ENCODE data around the gene GPS1. TPM values are rescaled to one million over a fixed set of nuclear protein-coding genes. Genes with fewer than 3 reads are reported as not detected.

GPS1 gene
- total and polyA plus RNA-seq, 4 experiments from 2014 or later: 85.1 to 148 (median 114) TPM

DNA sequence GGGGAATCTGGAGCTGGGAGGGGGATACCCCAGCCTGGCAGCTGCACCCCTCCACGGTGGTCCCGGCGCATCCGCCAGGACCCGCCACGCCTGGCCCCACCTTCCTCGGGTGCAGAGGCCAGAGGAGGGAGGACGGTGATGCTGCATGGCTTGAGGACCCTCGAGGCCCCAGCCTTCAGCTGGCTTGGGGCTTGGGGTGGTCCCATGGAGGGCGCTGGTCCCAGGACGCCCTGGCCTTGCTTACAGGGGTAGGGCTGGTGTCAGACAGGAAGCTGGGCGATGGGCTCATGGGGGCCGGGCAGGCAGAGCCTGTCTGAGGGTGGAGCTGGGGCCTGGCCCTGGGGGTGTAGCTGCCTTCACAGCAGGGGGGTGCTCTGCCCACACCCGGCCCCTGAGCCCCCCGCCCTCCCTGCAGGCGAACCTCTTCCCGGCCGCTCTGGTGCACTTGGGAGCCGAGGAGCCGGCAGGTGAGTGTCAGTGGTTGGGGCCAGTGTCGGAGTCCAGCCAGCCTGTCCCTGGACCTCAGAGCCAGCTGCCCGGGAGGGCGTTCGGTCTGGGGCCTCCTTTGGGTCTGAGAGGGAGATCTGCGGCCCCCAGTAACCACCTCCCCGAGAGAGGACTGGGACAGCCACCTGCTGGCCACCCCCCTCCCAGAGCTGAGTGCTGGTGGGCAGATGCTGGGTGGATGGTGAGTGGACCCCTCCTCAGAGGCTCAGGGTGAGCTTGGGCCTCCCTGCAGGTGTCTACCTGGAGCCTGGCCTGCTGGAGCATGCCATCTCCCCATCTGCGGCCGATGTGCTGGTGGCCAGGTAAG lies 35.4 kb upstream of the GPS1 start:
- Mint-ChIP-seq H3K4me1 (peaks cover 0 to 9% (median 5%) of the 10 kb centered on the region in 4 donors), H3K27ac (no peak overlapping the region), H3K36me3 (peaks cover 0 to 3% of the 10 kb centered on the region in 2 donors), H3K27me3 (no peaks in the 10 kb centered on the region), H3K9me3 (no peaks in the 10 kb centered on the region), H3K4me3 (no peak overlapping the region)
- no peak overlapping the region for H3K27ac ChIP-seq (ENCODE audit: low read depth, low read length)
- ChIA-PET CTCF (ENCODE audit: partially characterized antibody) (interaction anchor here (1.6 kb wide), 2 partner anchors 21 to 57 kb away, joined by 3 to 6 read pairs; partner anchors contain the start of gene DCXR), POLR2A (ENCODE audit: partially characterized antibody) (no interaction called here)
- no peaks in the 10 kb centered on the region for H3K9me3 ChIP-seq (ENCODE audit: control insufficient read depth in 1 of 2, low read length in 2 of 2)
- no peaks in the 10 kb centered on the region for H3K27me3 ChIP-seq (ENCODE audit: insufficient read depth, low read length)
- DNase-seq: no peak
- no peaks in the 10 kb centered on the region for H3K36me3 ChIP-seq (ENCODE audit: insufficient read depth, low read length)
- H3K4me1 ChIP-seq (ENCODE audit: insufficient read depth, low read length): peaks cover 8% of the 10 kb centered on the region
- intact Hi-C loops (cut with micrococcal nuclease): no loop called here
- H3K4me3 ChIP-seq (ENCODE audit: low read length in 2 of 2): no peak overlapping the region

DNA sequence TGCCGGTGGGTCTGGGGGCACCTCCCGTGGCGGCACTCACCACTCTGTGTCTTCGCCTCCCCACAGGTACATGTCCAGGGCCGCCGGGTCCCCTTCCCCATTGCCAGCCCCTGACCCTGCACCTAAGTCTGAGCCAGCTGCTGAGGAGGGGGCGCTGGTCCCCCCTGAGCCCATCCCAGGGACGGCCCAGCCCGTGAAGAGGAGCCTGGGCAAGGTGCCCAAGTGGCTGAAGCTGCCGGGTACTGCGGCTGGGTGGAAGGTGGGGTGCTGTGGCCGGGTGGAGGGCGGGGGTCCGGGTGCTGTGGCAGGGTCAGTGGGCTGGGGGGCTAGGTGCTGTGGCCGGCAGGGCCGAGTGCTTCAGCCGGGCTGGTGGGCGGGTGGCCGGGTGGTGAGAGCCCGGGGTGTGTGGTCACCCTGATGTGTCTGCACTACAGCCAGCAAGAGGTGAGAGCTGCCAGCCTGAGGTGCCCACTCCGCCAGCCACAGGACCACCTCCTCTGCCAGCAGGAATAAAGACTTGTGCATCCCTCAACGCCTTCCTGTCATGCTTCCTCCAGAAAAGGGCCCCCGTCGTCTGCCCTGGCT lies 34.7 kb upstream of the GPS1 start:
- H3K27ac ChIP-seq (ENCODE audit: low read depth, low read length): no peak overlapping the region
- DNase-seq: no peak
- H3K27ac Mint-ChIP-seq: no peak overlapping the region
- intact Hi-C loops (cut with micrococcal nuclease): no loop called here
- H3K27me3 Mint-ChIP-seq: no peaks in the 10 kb centered on the region
- peaks cover 3 to 16% (median 11%) of the 10 kb centered on the region in 4 donors for H3K4me1 Mint-ChIP-seq
- POLR2A ChIA-PET (ENCODE audit: partially characterized antibody): interaction anchor here (0.6 to 1.2 kb wide), 2 partner anchors 20 to 57 kb away, joined by 3 to 4 read pairs; no protein-coding TSS in a partner anchor
- no peaks in the 10 kb centered on the region for H3K9me3 ChIP-seq (ENCODE audit: control insufficient read depth in 1 of 2, low read length in 2 of 2)
- CTCF ChIA-PET (ENCODE audit: partially characterized antibody): interaction anchor here (1.4 to 7.5 kb wide), 3 partner anchors 14 to 57 kb away, joined by 3 to 81 read pairs (median 3); partner anchors contain the start of genes DCXR and NOTUM
- H3K36me3 Mint-ChIP-seq: peaks cover 0 to 3% of the 10 kb centered on the region in 2 donors
- H3K4me3 Mint-ChIP-seq: no peak overlapping the region
- no peaks in the 10 kb centered on the region for H3K27me3 ChIP-seq (ENCODE audit: insufficient read depth, low read length)
- H3K36me3 ChIP-seq (ENCODE audit: insufficient read depth, low read length): no peaks in the 10 kb centered on the region
- H3K4me1 ChIP-seq (ENCODE audit: insufficient read depth, low read length): peaks cover 15% of the 10 kb centered on the region
- no peak overlapping the region for H3K4me3 ChIP-seq (ENCODE audit: low read length in 2 of 2)
- H3K9me3 Mint-ChIP-seq: no peaks in the 10 kb centered on the region

DNA sequence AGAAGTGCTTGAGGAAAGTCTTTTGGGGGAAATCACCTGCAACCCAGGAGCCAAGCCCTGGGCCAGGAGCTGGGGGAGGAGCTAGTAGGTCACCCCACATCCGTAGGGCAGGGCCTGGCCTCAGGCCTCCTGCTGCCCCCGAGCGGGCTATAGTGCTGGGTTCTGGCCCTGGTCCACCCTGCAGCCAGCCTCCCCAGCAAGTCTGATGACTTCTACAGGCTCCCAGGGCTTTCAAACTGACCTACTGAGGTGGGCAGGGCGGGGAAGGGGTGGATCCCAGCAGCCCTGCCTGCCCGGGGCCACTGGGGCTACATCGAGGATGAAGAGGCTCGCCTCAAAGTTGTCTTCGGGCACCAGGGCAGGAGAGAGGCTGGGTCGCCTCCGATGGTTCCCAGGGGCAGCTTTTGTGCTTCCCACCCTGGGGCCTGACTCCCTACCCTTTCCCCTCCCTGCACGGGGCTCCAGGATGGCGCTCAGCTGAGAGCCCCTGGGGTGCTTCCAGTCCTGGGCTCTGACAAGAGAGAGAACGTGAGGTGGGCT lies 34.0 kb upstream of the GPS1 start:
- DNase-seq: no peak
- ChIA-PET POLR2A (ENCODE audit: partially characterized antibody) (interaction anchor here (0.6 to 1.7 kb wide), 3 partner anchors 21 to 58 kb away, joined by 3 to 4 read pairs (median 4); partner anchors contain the start of gene ASPSCR1), CTCF (ENCODE audit: partially characterized antibody) (interaction anchor here (1.4 to 7.5 kb wide), 2 partner anchors 14 to 58 kb away, joined by 3 to 81 read pairs; partner anchors contain the start of gene NOTUM)
- H3K4me1 Mint-ChIP-seq: peaks cover 3 to 19% (median 13%) of the 10 kb centered on the region in 4 donors
- no peaks in the 10 kb centered on the region for H3K36me3 ChIP-seq (ENCODE audit: insufficient read depth, low read length)
- H3K36me3 Mint-ChIP-seq: peaks cover 0 to 3% of the 10 kb centered on the region in 2 donors
- no peaks in the 10 kb centered on the region for H3K27me3 ChIP-seq (ENCODE audit: insufficient read depth, low read length)
- H3K27ac Mint-ChIP-seq: no peak overlapping the region
- no peak overlapping the region for H3K4me3 ChIP-seq (ENCODE audit: low read length in 2 of 2)
- no peaks in the 10 kb centered on the region for H3K9me3 ChIP-seq (ENCODE audit: control insufficient read depth in 1 of 2, low read length in 2 of 2)
- H3K27ac ChIP-seq (ENCODE audit: low read depth, low read length): no peak overlapping the region
- no peaks in the 10 kb centered on the region for H3K27me3 Mint-ChIP-seq
- H3K4me1 ChIP-seq (ENCODE audit: insufficient read depth, low read length): peaks cover 19% of the 10 kb centered on the region
- H3K9me3 Mint-ChIP-seq: no peaks in the 10 kb centered on the region
- intact Hi-C loops (cut with micrococcal nuclease): no loop called here
- H3K4me3 Mint-ChIP-seq: no peak overlapping the region

DNA sequence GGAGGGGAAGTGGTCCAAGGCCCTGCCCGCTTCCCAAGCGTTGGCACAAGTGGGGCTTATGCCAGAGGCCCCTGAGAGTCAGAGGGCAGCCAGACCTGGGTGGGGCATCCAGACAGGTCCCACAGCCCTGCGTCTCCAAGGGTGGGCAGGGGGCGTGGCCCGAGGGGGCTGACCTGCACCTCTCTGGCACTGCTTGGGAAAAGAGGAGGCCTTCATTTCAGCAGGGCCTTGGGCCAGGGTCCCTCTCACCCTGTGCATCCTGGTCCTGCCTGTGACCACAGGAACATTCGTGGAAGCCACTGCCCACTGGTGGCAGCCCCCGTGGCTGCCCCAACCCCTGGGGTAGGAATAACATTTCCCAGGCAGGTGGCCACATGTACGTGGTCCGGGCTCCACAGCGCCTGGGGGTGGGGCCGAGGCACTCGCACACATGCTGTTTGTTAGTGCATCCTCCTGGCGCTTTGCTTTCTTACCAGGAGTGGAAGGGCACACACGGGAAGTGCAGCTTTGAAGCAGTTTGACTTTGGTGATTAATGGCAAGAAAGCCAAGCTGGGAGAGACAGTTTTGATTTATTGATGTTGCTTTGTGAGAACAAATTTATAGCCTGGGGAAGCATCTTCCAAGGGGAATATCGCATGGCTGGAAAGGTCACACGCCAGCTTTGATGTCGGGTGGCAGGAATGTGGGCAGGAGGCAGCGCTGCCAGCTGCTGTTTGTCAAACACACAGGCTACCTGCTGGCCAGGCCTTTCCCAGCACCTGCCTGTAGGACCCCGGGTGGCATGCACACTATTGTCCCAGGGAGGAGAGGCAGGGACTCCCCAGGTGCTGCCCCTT lies 33.3 kb upstream of the GPS1 start:
- H3K4me3 Mint-ChIP-seq: peak overlapping the region in 2 of 8 donors; percentile 3 to 59

DNA sequence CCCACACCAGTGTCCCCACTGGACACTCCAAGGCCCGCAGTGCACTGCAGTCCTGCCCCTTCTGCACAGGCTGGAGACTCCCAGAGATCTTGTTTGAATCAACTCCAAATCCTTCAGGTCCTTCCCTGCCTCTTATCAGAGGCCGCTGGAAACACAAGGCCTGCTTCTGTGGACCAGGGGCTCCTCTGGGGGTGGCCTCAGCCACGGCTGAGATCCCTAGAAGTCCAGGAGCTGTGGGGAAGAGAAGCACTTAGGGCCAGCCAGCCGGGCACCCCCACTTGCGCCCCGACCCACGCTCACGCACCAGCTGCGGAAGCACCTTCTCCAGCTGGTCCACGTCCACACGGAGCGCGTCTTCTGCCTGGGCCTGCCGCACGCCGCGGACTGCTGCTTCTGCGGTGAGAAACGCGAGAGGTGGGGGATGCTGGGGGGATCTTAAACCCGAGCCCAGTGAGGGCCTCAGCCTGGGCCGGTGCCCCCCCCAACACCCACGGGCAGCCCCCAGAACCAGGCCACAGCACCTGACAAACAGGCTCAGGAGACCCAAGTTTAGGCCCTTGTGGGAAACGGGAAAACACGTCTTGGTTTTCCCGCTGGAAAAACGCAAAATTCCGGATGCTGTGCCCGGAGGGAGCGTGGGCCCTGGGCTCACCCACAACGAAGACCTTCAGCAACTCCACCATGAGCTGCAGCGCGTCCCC lies 32.6 kb upstream of the GPS1 start:
- Histone ChIP-seq H3K4me3 (ENCODE audit: low read length in 2 of 2) (no peak overlapping the region), H3K4me1 (ENCODE audit: insufficient read depth, low read length) (peaks cover 25% of the 10 kb centered on the region), H3K27ac (ENCODE audit: low read depth, low read length) (no peak overlapping the region), H3K9me3 (ENCODE audit: control insufficient read depth in 1 of 2, low read length in 2 of 2) (no peaks in the 10 kb centered on the region), H3K27me3 (ENCODE audit: insufficient read depth, low read length) (no peaks in the 10 kb centered on the region), H3K36me3 (ENCODE audit: insufficient read depth, low read length) (no peaks in the 10 kb centered on the region)
- intact Hi-C loops (cut with micrococcal nuclease): no loop called here
- ChIA-PET POLR2A (ENCODE audit: partially characterized antibody) (interaction anchor here (1.2 to 5.1 kb wide), 3 partner anchors 19 to 59 kb away, joined by 3 to 57 read pairs (median 4); partner anchors contain the start of genes ASPSCR1, DCXR and NOTUM), CTCF (ENCODE audit: partially characterized antibody) (interaction anchor here (0.9 to 7.5 kb wide), 11 partner anchors 10 to 108 kb away, joined by 3 to 81 read pairs (median 5); partner anchors contain the start of genes ASPSCR1 and NOTUM)
- H3K36me3 Mint-ChIP-seq: peaks cover 3% of the 10 kb centered on the region in 2 donors
- H3K27me3 Mint-ChIP-seq: no peaks in the 10 kb centered on the region
- H3K4me3 Mint-ChIP-seq: no peak overlapping the region
- no peak for DNase-seq
- peaks cover 3 to 25% (median 17%) of the 10 kb centered on the region in 4 donors for H3K4me1 Mint-ChIP-seq
- H3K9me3 Mint-ChIP-seq: no peaks in the 10 kb centered on the region
- peak overlapping the region in 1 of 7 donors; percentile 11 for H3K27ac Mint-ChIP-seq

More for the DNA sequence above, 33.3 kb upstream of the GPS1 start:
- DNase-seq: no peak
- H3K36me3 Mint-ChIP-seq: peaks cover 3% of the 10 kb centered on the region in 2 donors
- Histone ChIP-seq H3K27ac (ENCODE audit: low read depth, low read length) (no peak overlapping the region), H3K9me3 (ENCODE audit: control insufficient read depth in 1 of 2, low read length in 2 of 2) (no peaks in the 10 kb centered on the region), H3K27me3 (ENCODE audit: insufficient read depth, low read length) (no peaks in the 10 kb centered on the region), H3K4me3 (ENCODE audit: low read length in 2 of 2) (no peak overlapping the region), H3K4me1 (ENCODE audit: insufficient read depth, low read length) (peaks cover 19% of the 10 kb centered on the region), H3K36me3 (ENCODE audit: insufficient read depth, low read length) (no peaks in the 10 kb centered on the region)
- H3K4me1 Mint-ChIP-seq: peaks cover 3 to 22% (median 15%) of the 10 kb centered on the region in 4 donors
- intact Hi-C loops (cut with micrococcal nuclease): no loop called here
- H3K27ac Mint-ChIP-seq: peak overlapping the region in 2 of 7 donors; percentile 11 to 15
- ChIA-PET CTCF (ENCODE audit: partially characterized antibody) (interaction anchor here (1.4 to 7.5 kb wide), 5 partner anchors 9 to 64 kb away, joined by 3 to 81 read pairs (median 5); partner anchors contain the start of genes ASPSCR1 and NOTUM), POLR2A (ENCODE audit: partially characterized antibody) (interaction anchor here (1.2 to 1.7 kb wide), 2 partner anchors 41 to 59 kb away, joined by 4 read pairs; partner anchors contain the start of gene ASPSCR1)
- no peaks in the 10 kb centered on the region for H3K9me3 Mint-ChIP-seq
- no peaks in the 10 kb centered on the region for H3K27me3 Mint-ChIP-seq

All from CD4-positive, alpha-beta memory T cell (primary cell).